ENCODE data around the gene GAA.

DNA sequence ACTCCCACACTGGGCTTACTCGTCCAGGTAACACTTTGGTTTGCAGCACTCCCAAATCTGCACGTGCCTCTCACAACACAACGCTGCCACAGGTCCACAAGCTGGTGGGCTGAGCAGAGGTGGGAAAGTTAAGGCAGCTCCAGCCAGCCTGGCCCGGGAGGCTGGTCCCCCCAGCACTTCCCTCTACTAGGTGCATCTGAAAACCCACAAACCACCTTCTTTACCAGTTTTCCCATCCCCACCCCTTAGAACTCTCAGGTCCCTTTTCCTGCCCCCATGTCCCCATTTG, 1.4 kb upstream of the GAA start:
- TF ChIP-seq SUZ12 (IDR thresholded peaks at IDR 0.05), result no peak
- TF ChIP-seq FOXA1 (IDR thresholded peaks at IDR 0.05), result no peak
- TF ChIP-seq TARDBP (IDR thresholded peaks at IDR 0.05), result no peak
- no peak for TF ChIP-seq FOXK2 (IDR thresholded peaks at IDR 0.05)

Measured in HEK293T (cell line).